HG03103 (cell line): ENCODE data around the gene UBE2F.
"Not testable (repeated sequence)": the region's sequence is repeated elsewhere in the genome, so short reads cannot be mapped to it uniquely, and the experiment has no call there.

ENCODE experiments used
- ATAC-seq: cut with Tn5 transposase; IDR thresholded peaks from one replicate; pipeline ENCODE4 v1.9.1; 2021; ENCODE audit warnings: low read depth; ENCODE audit not compliant: unreplicated experiment

The UBE2F gene

DNA sequence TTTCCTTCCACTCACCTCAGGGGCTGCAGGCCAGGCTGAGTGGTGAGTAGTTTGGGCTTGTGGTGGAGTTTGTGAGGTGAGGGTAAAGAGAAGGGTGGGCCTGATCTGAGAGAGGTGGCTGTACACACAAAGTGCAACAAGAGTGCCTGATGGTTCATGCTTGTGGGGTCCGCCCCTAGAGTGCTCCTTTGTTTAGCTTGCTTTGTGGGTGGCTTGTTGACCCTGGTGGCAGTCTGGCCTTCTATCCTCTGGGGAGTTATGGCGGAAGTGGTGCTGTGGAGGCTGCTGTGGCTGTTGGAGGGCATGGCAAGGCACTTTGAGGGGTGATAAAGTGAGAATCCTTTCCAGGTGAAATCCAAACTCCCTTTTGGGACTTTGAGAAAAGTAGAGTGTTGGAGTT is 10.6 kb downstream of the UBE2F start:
- ATAC-seq: no peak

DNA sequence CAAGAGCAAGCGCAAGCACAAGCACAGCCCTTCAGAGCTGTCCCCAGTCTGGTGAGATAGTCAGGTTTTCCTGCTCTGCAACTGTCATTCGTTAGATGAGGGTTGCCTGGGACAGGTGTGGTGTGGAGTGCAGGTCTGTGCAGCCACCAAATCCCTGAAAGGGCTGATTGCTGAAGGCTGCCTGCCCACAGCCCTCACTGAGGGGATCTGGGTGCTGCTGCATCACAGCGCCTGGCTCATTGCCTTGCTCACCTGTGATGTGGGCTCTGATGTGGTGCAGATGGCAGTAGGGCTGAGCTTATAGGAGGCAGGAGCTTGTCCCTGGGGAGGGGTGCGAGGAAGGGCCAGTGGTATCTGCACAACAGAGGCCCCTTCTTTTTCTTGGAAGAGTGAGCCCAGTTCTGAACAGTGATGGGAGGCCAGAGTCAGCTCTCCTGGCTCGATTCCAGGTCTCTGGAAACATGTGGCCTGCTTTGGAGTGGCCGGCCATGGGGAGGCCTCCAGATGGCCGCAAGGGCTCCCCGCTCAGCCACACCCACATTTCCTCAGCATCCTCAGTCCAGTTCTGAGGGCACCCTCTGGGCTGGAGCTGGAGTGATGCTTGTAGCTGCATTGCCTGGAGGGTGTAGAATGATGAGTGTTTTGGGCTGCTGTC is 11.4 kb downstream of the UBE2F start:
- no peak for ATAC-seq

DNA sequence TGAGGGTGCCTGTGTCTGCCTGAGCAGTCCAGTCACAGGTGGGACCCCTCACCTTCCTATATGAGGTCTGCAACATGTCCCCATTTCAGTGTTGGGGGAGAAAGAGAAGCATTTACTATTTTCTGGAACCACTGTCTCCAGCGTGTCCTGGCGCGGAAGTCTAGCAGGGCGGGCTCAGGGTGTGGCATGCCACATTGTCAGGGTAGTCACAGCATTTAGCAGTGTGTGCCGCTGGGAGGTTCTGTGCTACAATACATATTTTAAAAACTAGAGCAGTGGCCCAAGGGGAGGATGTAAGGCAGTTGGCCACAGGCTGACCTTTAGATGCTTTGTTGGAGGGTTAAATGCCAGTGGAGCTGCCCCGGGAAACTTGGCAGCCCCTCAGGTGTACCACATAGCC is 12.5 kb downstream of the UBE2F start:
- no peak for ATAC-seq

DNA sequence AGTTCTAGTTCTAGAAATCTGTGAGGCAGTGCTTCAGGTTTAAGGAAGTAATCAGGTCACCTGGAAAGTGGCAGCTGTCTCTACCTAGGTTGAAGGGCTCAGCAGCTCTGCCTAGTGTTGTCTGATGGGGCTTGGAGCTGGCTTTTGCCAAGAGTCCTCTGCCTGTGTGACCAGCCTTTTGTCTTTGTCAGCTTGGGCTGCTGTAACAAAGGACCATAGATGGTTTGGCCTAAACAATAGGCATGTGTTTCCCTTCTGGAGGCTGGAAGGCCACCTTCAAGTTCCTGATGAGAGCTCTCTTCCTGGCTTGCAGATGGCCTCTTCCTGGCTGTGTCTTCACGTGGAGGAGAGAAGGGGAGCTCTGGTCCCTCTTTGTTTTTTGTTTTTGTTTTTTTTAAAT is 13.3 kb downstream of the UBE2F start:
- no peak for ATAC-seq

DNA sequence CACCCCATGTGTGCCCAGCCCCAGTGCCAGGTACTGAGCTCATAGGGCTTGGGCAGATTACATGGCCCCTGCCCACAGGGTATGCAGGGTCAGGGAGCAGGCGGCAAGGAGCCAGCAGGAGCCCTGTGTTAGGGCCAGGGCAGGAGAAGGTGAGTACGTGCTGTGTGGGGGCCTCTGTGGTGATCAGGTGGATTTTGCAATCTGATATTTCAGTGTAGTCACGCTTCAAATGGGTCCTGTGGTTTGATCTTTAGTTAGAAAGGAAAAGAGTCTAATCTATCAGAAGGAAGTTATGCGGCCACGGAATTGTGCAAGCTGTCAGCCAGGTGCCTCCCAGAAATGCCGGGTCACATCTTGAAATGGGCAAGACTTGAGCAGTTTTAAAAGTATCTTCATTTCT is 13.9 kb downstream of the UBE2F start:
- ATAC-seq: no peak

DNA sequence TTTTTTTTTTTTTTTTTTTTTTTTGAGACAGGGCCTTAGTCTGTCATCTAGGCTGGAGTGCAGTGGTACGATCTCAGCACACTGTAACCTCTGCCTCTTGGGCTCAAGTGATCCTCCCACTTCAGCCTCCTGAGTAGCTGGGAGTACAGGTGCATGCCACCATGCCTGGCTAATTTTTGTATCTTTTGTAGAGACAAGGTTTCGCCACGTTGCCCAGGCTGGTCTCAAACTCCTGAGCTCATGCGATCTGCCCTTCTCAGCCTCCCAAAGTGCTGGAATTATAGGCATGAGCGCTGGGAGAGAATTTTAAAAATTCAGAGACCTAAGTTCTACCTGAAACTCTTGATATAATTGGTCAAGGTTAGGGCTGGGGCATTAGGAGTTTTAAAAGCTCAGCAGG is 14.8 kb downstream of the UBE2F start:
- not testable (repeated sequence) for ATAC-seq

DNA sequence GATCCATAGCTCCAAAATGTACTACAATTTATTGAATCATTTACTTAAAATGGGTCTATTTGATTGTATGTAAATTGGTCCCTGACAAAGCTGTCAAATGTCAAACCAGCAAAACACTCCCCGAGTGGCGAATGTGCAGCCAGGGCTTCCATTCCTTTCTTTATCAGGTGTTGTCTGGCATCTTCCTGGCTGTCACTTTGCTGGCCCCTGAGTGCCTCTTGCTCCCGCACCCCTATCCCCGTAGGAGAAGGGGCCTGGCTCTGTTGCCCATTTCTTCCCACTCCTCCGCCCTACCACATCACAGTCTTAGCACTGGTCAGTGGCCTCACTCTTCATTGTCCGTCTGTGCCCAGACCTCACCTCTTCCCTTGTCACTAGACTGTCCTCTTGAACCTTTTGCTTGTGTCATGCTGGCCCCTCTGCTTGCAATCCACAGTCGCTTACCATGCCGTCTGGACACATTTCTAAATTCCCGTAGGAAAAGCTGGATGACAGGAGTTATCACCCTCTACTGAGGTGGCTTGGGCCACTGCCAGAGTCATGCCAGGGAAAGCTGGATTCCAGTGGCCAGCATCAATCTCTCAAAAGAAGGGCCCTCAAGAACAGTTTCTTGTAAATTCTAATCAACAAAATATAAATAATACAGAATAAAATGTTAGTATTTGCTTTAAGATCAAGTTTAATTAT is 15.4 kb downstream of the UBE2F start:
- ATAC-seq: no peak

DNA sequence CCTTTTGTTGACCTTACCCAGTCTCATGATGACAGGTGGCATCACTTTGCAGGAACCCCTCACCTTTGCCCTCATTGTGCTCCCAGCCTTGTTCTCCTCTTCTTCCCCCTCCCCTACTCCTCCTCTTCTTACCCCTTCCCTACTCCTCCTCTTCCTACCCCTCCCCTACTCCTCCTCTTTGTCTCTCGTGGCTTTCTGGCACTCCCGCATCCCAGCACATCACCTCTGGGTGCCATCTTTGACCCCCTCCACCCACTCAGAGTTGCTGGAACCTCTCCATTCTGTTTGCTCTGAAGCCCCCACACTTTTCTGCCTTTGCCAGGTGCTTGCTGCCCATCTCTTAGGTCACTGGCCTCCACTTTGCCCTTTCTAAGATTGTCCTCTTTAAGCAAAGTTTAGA is 17.1 kb downstream of the UBE2F start:
- ATAC-seq: no peak

DNA sequence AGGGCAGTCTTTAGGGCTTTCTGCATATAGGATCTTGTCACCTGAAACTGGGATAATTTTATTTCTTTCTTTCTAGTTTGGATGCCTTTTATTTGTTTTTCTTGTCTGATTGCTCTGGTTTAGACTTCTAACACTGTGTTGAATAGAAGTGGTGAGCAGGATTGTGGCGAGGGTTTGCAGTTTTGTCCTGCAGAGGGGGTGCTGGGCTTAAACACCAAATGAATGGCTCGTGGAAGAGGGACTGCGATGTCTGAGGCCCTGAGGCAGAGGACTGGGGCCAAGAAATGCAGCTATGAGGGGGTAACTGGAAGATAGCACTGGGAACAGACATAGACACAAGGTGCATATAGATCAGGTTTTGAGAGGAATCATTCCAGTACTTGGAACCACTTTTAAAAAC is 20.5 kb downstream of the UBE2F start:
- ATAC-seq: no peak

DNA sequence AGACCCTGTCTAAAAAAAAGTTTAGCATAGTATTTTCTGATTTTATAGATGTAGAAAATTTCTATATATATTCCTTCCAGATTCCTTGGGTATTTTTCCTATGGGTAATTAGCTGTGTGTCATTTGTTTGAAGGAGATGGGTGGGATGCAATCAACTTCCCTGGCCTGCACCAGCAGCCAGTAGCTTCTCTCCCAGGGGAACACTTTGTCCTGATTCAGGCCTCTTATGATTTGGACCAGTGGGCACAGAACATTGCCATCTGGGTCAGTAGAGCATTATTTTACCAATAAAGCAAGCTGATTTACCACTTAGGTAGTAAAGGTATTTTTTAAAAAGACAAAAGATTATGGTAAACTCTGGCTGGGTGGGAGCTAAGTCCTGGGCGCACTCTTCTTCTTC is 26.9 kb downstream of the UBE2F start:
- no peak for ATAC-seq

DNA sequence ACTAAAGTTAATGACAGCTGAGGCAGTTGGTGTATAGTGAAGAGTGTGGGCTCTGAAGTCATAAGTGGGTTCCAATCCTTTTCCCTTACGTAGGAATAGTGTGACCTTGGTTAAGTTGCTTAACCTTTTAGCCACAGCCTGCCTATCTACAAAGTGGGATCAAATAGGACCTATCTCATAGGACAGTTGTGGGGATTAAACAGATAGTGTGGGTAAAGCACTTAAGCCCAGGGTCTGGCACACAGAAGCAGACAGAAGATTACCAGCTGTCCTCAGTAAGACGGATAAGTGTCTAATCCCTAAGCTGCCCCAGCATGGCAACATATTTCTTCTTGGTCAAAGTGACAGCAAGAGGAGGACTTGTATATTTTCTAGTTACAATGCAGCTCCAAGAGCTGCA is 28.2 kb downstream of the UBE2F start:
- no peak for ATAC-seq

DNA sequence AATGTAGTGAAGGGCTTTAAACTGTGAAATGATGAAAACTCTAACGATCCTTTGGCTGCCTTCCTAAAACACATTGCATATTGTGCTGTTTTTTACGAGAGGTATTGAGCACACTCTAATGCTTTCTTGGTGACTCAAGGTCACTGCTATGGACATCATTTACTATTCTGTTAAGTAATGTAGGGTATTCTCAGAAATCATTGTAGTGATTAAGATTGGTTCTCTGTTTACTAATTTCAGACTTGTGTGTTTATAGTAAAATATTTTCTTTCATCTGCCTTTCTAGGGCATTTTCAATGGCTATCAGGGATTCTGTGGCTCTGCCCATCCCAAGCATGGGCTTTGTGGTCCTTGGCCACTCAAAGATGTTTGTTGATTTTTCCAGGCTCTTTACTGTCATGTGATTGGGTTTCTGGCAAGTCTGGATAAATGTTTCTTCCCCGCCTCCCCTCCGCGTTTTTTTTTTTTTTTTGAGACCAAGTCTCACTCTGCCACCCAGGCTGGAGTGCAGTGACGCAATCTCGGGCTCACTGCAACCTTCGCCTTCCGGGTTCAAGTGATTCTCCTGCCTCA is 29.3 kb downstream of the UBE2F start:
- no peak for ATAC-seq

DNA sequence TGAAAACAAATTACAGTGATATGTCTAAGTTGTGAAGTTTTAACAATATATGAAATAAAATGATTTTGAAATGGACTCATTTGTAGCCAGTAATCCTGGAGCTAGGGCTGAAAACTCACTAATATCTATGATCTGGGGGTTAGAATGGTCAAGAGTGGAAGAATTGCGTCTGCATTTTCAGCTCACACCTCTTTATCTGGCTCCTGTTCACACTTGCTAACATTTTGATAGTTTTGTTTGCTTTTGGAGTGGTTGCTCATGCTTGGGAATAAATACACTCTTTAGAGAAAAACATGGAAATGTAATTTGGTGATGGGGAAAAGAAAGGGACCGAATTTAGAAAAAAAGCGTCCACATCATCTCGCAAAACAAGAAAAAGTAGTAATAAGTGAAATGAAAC is 30.7 kb downstream of the UBE2F start:
- ATAC-seq: no peak

DNA sequence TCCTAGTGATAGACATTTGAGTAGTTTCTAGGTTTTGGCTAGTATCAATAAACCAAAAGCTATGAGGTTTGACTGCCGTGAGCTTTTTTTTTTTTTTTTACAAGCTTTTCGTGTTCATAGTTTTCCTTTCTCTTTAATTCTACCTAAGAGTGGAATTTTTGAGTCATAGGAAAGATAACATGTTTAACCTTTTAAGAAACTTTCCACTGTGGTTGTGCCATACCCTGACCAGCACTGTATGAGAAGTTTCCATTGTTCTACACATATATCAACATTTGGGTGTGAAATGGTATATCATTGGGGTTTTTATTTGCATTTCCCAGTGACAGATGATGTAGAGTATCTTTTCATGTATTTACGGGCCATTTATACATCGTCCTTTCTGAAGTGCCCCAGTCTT is 31.7 kb downstream of the UBE2F start:
- peak; percentile 67 for ATAC-seq

DNA sequence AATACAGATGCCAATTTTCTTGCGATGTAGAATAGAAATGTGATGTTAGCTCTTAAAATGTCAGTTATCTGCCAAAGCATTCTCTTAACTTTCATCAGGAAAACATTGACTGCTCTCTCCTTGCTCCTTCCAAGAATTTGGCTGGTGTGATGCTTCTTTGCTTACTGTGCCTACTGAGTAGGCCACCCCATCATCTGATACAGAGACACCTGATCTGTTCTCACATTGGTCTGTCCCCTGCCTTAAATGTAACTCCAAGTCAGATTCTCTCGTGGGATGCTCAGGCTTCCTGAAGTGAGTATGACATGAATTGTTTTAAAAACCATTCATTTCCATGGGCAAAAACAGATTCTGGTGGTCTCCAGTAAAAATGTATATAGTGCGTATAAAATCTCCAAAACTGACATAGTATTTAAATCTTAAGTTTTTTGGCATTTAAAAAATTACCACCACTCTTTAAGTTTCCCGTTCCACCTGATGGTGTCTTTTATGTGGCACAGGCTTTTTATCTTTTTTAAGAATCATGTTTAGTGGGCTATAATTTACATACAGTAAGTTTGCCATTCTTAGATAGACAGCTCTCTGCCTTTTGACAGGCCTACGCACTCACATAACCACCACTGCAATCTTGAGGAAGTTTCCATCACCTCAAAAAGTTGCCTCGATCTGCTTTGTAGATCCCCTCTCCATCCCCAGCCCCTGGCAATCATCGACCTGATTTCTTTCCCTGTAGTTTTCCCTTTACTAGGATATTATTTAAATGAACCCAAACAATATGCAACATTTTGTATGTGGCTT is 36.6 kb downstream of the UBE2F start:
- ATAC-seq: no peak

DNA sequence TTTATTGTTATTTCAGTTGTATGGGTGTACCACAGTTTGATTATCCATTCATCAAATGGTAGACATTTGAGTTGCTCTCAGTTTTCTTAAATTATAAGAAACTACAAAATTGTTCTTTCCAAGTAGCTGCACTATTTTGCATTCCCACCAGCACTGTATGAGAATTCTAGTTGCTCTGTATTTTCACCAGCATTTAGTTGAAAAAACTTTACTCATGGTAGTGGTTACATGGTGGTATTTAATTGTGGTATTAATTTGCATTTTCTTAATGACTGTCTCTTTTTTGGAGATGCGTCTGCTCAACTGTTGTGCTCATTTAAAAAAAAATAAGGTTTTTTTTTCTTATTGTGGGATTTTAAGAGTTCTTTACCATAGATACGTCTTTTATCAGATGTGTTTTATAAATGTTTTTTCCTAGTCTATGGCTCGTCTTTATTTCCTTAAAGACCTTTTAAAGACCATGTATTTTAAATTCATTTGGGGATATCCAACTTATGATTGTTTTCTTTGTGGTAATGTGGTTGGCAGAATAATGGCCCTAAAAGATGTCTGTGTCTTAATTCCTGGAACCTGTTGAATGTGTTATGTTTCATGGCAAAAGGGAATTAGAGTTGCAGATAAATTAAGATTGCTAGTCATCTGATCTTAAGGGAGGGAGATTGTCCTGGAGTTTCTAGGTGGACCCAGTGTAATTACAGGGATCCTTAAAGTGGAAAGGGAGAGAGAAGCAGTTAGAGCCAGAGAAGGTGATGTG is 37.4 kb downstream of the UBE2F start:
- no peak for ATAC-seq

DNA sequence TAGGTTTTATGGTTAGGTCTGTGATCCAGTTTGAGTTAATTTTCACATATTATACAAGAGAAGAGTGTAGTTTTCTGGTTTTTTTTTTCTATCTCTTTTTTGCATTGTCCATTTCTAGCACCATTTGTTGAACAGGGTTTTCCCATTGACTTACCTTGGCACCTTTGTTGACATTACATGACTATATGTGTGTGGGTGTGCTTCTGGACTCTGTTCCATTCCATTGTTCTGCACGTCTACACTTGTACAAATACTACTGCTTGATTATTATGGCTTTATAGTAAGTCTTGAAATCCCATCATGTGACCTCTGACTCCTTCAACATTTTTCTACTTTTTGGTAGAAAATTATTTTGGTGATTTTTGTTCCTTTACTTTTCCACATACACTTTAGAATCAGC is 38.7 kb downstream of the UBE2F start:
- ATAC-seq: no peak

DNA sequence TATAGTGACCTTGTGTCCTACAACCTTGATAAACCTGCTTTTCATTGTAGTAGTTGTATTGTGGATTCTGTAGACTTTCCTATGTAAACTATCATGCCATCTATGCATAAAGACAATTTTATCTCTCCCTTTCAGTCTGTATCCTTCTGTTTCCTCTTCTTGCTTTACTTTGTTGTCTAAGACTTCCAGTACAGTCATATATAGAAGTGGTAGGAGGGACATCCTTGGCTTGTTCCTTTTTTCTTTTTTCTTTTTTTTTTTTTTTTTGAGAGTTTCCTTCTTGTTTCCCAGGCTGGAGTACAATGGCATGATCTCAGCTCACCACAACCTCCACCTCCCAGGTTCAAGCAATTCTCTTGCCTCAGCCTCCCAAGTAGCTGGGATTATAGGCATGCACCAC is 39.7 kb downstream of the UBE2F start:
- ATAC-seq: no peak

DNA sequence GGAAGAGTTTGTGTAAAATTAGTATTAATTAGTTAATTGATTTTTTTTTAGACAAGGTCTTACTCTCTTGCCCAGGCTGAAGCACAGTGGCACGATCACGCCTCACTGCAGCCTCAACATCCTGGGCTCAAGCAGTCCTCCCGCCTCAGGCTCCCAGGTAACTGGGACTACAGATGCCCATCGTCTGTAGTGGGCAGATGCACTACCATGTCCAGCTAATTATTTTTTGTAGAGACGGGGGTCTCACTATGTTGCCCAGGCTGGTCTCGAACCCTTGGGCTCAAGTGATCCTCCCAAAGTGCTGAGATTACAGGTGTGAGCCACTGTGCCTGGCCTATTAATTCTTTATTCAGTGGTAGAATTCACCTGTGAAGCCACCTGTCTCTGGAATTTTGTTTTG is 41.1 kb downstream of the UBE2F start:
- no peak for ATAC-seq

DNA sequence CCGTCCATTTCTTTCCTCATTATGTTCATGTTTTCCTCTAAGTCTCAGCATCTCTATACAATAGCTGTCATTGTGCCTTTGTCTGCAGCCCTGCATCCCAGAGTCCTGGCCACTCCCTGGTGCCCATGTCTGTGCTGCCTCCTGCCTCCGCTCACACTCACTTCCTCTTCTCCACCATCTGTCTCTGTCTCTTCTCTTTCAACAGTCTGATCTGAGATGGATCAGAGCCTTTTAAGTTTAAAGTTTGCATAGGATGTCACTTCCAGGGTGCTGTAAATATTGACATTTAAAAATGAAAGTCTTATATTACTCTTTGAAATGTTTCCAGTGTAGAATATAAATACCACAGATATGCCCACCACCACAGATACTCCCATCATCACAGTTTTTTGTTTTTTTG is 42.7 kb downstream of the UBE2F start:
- ATAC-seq: no peak

DNA sequence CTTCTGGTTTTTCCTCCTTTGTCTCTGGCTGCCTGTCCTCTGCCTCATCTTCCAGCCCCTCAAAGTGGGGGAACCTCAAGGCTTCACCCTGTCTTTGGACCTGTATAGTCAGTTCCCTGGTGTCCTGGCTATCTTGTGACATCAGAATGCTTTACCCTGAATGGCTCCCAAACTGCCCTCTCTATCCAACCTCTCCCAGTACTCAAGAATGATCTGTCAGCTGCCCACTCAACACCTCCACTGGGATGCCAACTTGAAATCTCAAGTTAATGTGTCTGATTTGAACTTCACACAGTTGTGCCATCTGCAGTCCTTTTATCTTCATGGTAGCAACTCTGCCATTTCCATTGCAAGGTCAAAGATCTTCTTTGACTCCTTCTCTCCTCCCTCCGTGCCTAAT is 43.8 kb downstream of the UBE2F start:
- ATAC-seq: no peak
